ENCODE measurements around the gene BCL2L1.

GRCh38 chr20:31720486-31721407, 1.9 kb downstream of the BCL2L1 start:
- TF ChIP-seq EP300 (IDR thresholded peaks at IDR 0.05): no peak
- TF ChIP-seq POLR2A (IDR thresholded peaks at IDR 0.05): peak in 1 of 4 donors; percentile 10
- TF ChIP-seq, protein P1, sequence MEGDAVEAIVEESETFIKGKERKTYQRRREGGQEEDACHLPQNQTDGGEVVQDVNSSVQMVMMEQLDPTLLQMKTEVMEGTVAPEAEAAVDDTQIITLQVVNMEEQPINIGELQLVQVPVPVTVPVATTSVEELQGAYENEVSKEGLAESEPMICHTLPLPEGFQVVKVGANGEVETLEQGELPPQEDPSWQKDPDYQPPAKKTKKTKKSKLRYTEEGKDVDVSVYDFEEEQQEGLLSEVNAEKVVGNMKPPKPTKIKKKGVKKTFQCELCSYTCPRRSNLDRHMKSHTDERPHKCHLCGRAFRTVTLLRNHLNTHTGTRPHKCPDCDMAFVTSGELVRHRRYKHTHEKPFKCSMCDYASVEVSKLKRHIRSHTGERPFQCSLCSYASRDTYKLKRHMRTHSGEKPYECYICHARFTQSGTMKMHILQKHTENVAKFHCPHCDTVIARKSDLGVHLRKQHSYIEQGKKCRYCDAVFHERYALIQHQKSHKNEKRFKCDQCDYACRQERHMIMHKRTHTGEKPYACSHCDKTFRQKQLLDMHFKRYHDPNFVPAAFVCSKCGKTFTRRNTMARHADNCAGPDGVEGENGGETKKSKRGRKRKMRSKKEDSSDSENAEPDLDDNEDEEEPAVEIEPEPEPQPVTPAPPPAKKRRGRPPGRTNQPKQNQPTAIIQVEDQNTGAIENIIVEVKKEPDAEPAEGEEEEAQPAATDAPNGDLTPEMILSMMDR (IDR thresholded peaks at IDR 0.05): no peak
- peak in 1 of 2 donors; percentile 4 for TF ChIP-seq POLR2AphosphoS5 (IDR thresholded peaks at IDR 0.05)

Data from upper lobe of left lung (tissue), 4 donors.